GM23248 (cell line): Measurements from ENCODE around the gene RASL12.

ENCODE experiments used
- EZH2 ChIP-seq: fragments of 200-600 bp; sonication (generic); IDR thresholded peaks from 2 replicates; pipeline ENCODE4 v1.6.1; 2018; ENCODE audit warnings: antibody characterized with exemption, mild to moderate bottlenecking; ENCODE audit not compliant: insufficient read depth, poor library complexity, severe bottlenecking
- EZH2phosphoT487 ChIP-seq: fragments of 200-600 bp; sonication (generic); IDR thresholded peaks from 2 replicates; pipeline ENCODE4 v1.6.1; 2018; ENCODE audit warnings: antibody characterized with exemption, moderate library complexity, mild to moderate bottlenecking, low read depth; ENCODE audit not compliant: insufficient read depth

GRCh38 chr15:65095747-65096104, 27.9 kb upstream of the RASL12 start:
- TF ChIP-seq EZH2 (no peak), EZH2phosphoT487 (no peak)
